OCI-M1 (cell line): ENCODE measurements around the gene LENEP.
"Not testable (repeated sequence)": the region's sequence is repeated elsewhere in the genome, so short reads cannot be mapped to it uniquely, and the experiment has no call there.

Experiments
- DNase-seq: peaks from one replicate; lab custom pipeline; 2025; lab: John Stamatoyannopoulos, UW

The LENEP gene

GRCh38 chr1:154974808-154975408, 18.5 kb upstream of the LENEP start:
- DNase-seq, result peak; percentile 99

- DNase-seq, result peak; percentile 92
Measured at GRCh38 chr1:154975409-154976059, 17.9 kb upstream of the LENEP start.

GRCh38 chr1:154977762-154978161, 15.6 kb upstream of the LENEP start:
- DNase-seq, result not testable (repeated sequence)

GRCh38 chr1:154978360-154978759, 15.0 kb upstream of the LENEP start:
- DNase-seq, result no peak

GRCh38 chr1:154982341-154982740, 11.0 kb upstream of the LENEP start:
- DNase-seq, result peak; percentile 75

GRCh38 chr1:154982897-154983648, 10.3 kb upstream of the LENEP start, which contains the start of gene FLAD1:
FLAD1 (plus strand) TSS chr1:154983344; CDS start chr1:154983695, 351 bp downstream.
- DNase-seq, result peak; percentile 100

- peak; percentile 43 for DNase-seq
Measured at GRCh38 chr1:154983776-154984466, 9.5 kb upstream of the LENEP start.

GRCh38 chr1:154986736-154987135, 6.7 kb upstream of the LENEP start:
- DNase-seq, result not testable (repeated sequence)

- no peak for DNase-seq
Measured at GRCh38 chr1:154987326-154987725, 6.1 kb upstream of the LENEP start.

- DNase-seq, result peak; percentile 39
Measured at GRCh38 chr1:154988058-154988954, 5.1 kb upstream of the LENEP start.

- no peak for DNase-seq
Measured at GRCh38 chr1:154989195-154989860, 4.1 kb upstream of the LENEP start.

GRCh38 chr1:154990276-154990675, 3.1 kb upstream of the LENEP start:
- no peak for DNase-seq

- peak; percentile 75 for DNase-seq
Measured at GRCh38 chr1:154992721-154993571, 440 bp upstream of the LENEP start.

GRCh38 chr1:154994269-154994587, 842 bp downstream of the LENEP start:
- peak; percentile 60 for DNase-seq

- DNase-seq, result peak; percentile 74
Measured at GRCh38 chr1:154994591-154994990, 1.2 kb downstream of the LENEP start.

GRCh38 chr1:154995301-154995983, 2.1 kb downstream of the LENEP start:
- peak; percentile 89 for DNase-seq

- DNase-seq, result no peak
Measured at GRCh38 chr1:154996966-154997701, 3.7 kb downstream of the LENEP start.

GRCh38 chr1:154998201-154998780, 4.9 kb downstream of the LENEP start:
- DNase-seq, result no peak
